Tibial nerve (tissue), 4 donors: ENCODE measurements around the gene FUOM.

Experiments used
- CTCF ChIP-seq, 5 experiments: fragments of 200-600 bp in 3 of 5; fragments of 450-650 bp in 2 of 5; sonication (generic) in 3 of 5; IDR thresholded peaks; one replicate each; pipeline ENCODE4 v1.5.1; 2016 to 2019; ENCODE audit warnings: antibody characterized with exemption in 5 of 5, mild to moderate bottlenecking in 3 of 5, moderate library complexity in 2 of 5
- EP300 ChIP-seq, 2 donors: sonication (generic); formaldehyde crosslinking; IDR thresholded peaks; one replicate each; pipeline ENCODE4 v1.6.1; 2017; ENCODE audit warnings: antibody characterized with exemption in 2 of 2, mild to moderate bottlenecking in 1 of 2
- POLR2A ChIP-seq, 2 donors: fragments of 450-650 bp; IDR thresholded peaks; one replicate each; pipeline ENCODE4 v1.6.1; 2017; ENCODE audit warnings: antibody characterized with exemption in 2 of 2, mild to moderate bottlenecking in 2 of 2, moderate library complexity in 2 of 2

- TF ChIP-seq POLR2A (IDR thresholded peaks at IDR 0.05): no peak
- no peak for TF ChIP-seq CTCF (IDR thresholded peaks at IDR 0.05)
- no peak for TF ChIP-seq EP300 (IDR thresholded peaks at IDR 0.05)
These were observed 47.4 kb downstream of the FUOM start for GRCh38 chr10:133310399-133310755.
